H1 (cell line): ENCODE data around the gene SLN.

Experiments used
- CBX8 ChIP-seq: fragments of 300-800, 300-1000 bp; sonication (generic); IDR thresholded peaks from 2 replicates; pipeline ENCODE4 v1.7.1; 2016; ENCODE audit warnings: low read depth, low read length, borderline replicate concordance
- CREB1 ChIP-seq: IDR thresholded peaks from 2 replicates; pipeline ENCODE4 v1.6.1; 2012; ENCODE audit warnings: inconsistent platforms
- CTCF ChIP-seq, 3 experiments: IDR thresholded peaks; 1 replicate in 2 of 3; 2 replicates in 1 of 3; pipeline versions ENCODE4 v1.5.1 to v1.6.1; 2011; ENCODE audit warnings: low read length in 3 of 3, mild to moderate bottlenecking in 3 of 3, inconsistent platforms in 2 of 3, low read depth in 1 of 3, moderate library complexity in 1 of 3; ENCODE audit not compliant: insufficient read depth in 1 of 3; ENCODE audit errors: control extremely low read depth in 1 of 3
- EP300 ChIP-seq, 2 experiments: IDR thresholded peaks; 1 replicate in 1 of 2; 2 replicates in 1 of 2; pipeline ENCODE4 v1.6.1; 2011 to 2012; ENCODE audit warnings: low read depth in 2 of 2, low read length in 2 of 2, mild to moderate bottlenecking in 2 of 2, borderline replicate concordance in 1 of 2, inconsistent platforms in 1 of 2, moderate library complexity in 1 of 2
- EZH2 ChIP-seq: fragments of 200-600 bp; sonication (generic); IDR thresholded peaks from 2 replicates; pipeline ENCODE4 v1.7.1; 2012; ENCODE audit warnings: low read depth, mild to moderate bottlenecking, moderate library complexity, low read length, inconsistent platforms; ENCODE audit not compliant: severe bottlenecking
- KDM1A ChIP-seq: fragments of 200-600, 300-600 bp; sonication (generic); IDR thresholded peaks from 2 replicates; pipeline ENCODE4 v1.7.1; 2016; ENCODE audit warnings: mild to moderate bottlenecking, low read length, borderline replicate concordance
- MAFK ChIP-seq: IDR thresholded peaks from 2 replicates; pipeline ENCODE4 v1.6.1; 2012; ENCODE audit warnings: low read depth, mild to moderate bottlenecking, improper control_type of control experiment, low read length
- MAX ChIP-seq: IDR thresholded peaks from 2 replicates; pipeline ENCODE4 v1.6.1; 2012; ENCODE audit warnings: inconsistent platforms
- NANOG ChIP-seq: IDR thresholded peaks from 2 replicates; pipeline ENCODE4 v1.6.1; 2011; ENCODE audit warnings: low read length, low read depth, mild to moderate bottlenecking, inconsistent platforms; ENCODE audit not compliant: insufficient read depth, poor library complexity, severe bottlenecking
- POLR2A ChIP-seq, 2 experiments: IDR thresholded peaks; 1 replicate in 1 of 2; 2 replicates in 1 of 2; pipeline ENCODE4 v1.6.1; 2011; ENCODE audit warnings: low read depth in 2 of 2, low read length in 2 of 2, mild to moderate bottlenecking in 2 of 2; ENCODE audit errors: control extremely low read depth in 1 of 2
- POLR2AphosphoS5 ChIP-seq: IDR thresholded peaks from 2 replicates; pipeline ENCODE4 v1.6.1; 2011; ENCODE audit warnings: low read depth, low read length
- RNF2 ChIP-seq: fragments of 200-900, 300-1000 bp; sonication (generic); IDR thresholded peaks from 2 replicates; pipeline ENCODE4 v1.7.1; 2016; ENCODE audit warnings: borderline replicate concordance, low read depth, mild to moderate bottlenecking, antibody characterized with exemption, low read length; ENCODE audit not compliant: poor library complexity, severe bottlenecking; ENCODE audit errors: missing control alignments
- TAF1 ChIP-seq: IDR thresholded peaks from 2 replicates; pipeline ENCODE4 v1.6.1; 2011; ENCODE audit warnings: mild to moderate bottlenecking, low read depth, low read length
- ZNF274 ChIP-seq: IDR thresholded peaks from 2 replicates; pipeline ENCODE4 v1.7.0; 2012; ENCODE audit warnings: low read length, borderline replicate concordance; ENCODE audit errors: extremely low read depth

- no peak for TF ChIP-seq POLR2A (IDR thresholded peaks at IDR 0.05; ENCODE audit: control extremely low read depth in 1 of 2, low read depth in 2 of 2, low read length in 2 of 2)
- TF ChIP-seq CBX8: no peak
- no peak for TF ChIP-seq RNF2
- no peak for TF ChIP-seq MAX
- no peak for TF ChIP-seq CTCF (IDR thresholded peaks at IDR 0.05; ENCODE audit: control extremely low read depth in 1 of 3, insufficient read depth in 1 of 3, low read depth in 1 of 3, low read length in 3 of 3)
- no peak for TF ChIP-seq KDM1A
- TF ChIP-seq EP300 (IDR thresholded peaks at IDR 0.05; ENCODE audit: borderline replicate concordance in 1 of 2, low read depth in 2 of 2, low read length in 2 of 2): no peak
- no peak for TF ChIP-seq MAFK
- TF ChIP-seq TAF1: no peak
- TF ChIP-seq EZH2: no peak
- TF ChIP-seq CREB1: no peak
- TF ChIP-seq POLR2AphosphoS5: no peak
- TF ChIP-seq ZNF274: no peak
- no peak for TF ChIP-seq NANOG
These were observed 7.9 kb upstream of the SLN start for GRCh38 chr11:107719557-107720302.
